ENCODE results near the gene DOCK4.

- TF ChIP-seq CTCF (IDR thresholded peaks at IDR 0.05) (no peak), POLR2A (IDR thresholded peaks at IDR 0.05) (no peak), EP300 (IDR thresholded peaks at IDR 0.05; ENCODE audit: low read depth) (no peak), POLR2AphosphoS5 (IDR thresholded peaks at IDR 0.05) (no peak)
Observed at GRCh38 chr7:112023282-112023681, 182.9 kb downstream of the DOCK4 start.
